Measurements from ENCODE around the gene PPFIA2. TPM values are rescaled to one million over a fixed set of nuclear protein-coding genes. Genes with fewer than 3 reads are reported as not detected.

Gene PPFIA2
- total RNA-seq, 2 donors from 2014 or later = 23.0 to 51.1 TPM

GRCh38 chr12:81779216-81779615, 20.1 kb upstream of the PPFIA2 start:
- TF ChIP-seq CTCF (IDR thresholded peaks at IDR 0.05) = no peak
- DNase-seq (ENCODE audit: low spot score) = no peak
- H3K27ac ChIP-seq = no peak overlapping the region
- H3K36me3 ChIP-seq = no peaks in the 10 kb centered on the region
- no peak for ATAC-seq (ENCODE audit: insufficient number of reproducible peaks, low FRiP score, low read depth)
- H3K4me3 ChIP-seq = no peak overlapping the region
- no peaks in the 10 kb centered on the region for H3K27me3 ChIP-seq (replicated peaks; ENCODE audit: insufficient read depth)
- no peaks in the 10 kb centered on the region for H3K4me1 ChIP-seq (ENCODE audit: control insufficient read depth in 1 of 2, low read depth in 2 of 2)
- no peaks in the 10 kb centered on the region for H3K9me3 ChIP-seq

- H3K4me3 ChIP-seq = no peak overlapping the region
- no peak for TF ChIP-seq CTCF (IDR thresholded peaks at IDR 0.05)
- no peaks in the 10 kb centered on the region for H3K36me3 ChIP-seq
- no peaks in the 10 kb centered on the region for H3K9me3 ChIP-seq
- ATAC-seq (ENCODE audit: insufficient number of reproducible peaks, low FRiP score, low read depth) = no peak
- no peak for DNase-seq (ENCODE audit: low spot score)
- no peaks in the 10 kb centered on the region for H3K4me1 ChIP-seq (ENCODE audit: control insufficient read depth in 1 of 2, low read depth in 2 of 2)
- no peaks in the 10 kb centered on the region for H3K27me3 ChIP-seq (replicated peaks; ENCODE audit: insufficient read depth)
- no peak overlapping the region for H3K27ac ChIP-seq
Observed at GRCh38 chr12:81778719-81779118, 19.6 kb upstream of the PPFIA2 start.

GRCh38 chr12:81758421-81759189, 545 bp downstream of the PPFIA2 start:
- TF ChIP-seq CTCF (IDR thresholded peaks at IDR 0.05) = no peak

GRCh38 chr12:81757731-81758365, 1.3 kb downstream of the PPFIA2 start:
- Histone ChIP-seq H3K27ac (peak overlapping the region; percentile 51 to 53), H3K4me3 (peak overlapping the region; percentile 97), H3K36me3 (no peaks in the 10 kb centered on the region), H3K27me3 (replicated peaks; ENCODE audit: insufficient read depth) (no peaks in the 10 kb centered on the region), H3K9me3 (no peaks in the 10 kb centered on the region), H3K4me1 (ENCODE audit: control insufficient read depth in 1 of 2, low read depth in 2 of 2) (peaks cover 9 to 22% of the 10 kb centered on the region in 2 donors)
- TF ChIP-seq CTCF (IDR thresholded peaks at IDR 0.05) = no peak
- DNase-seq (ENCODE audit: low spot score) (no peak), ATAC-seq (ENCODE audit: insufficient number of reproducible peaks, low FRiP score, low read depth) (no peak)

More at GRCh38 chr12:81758421-81759189, 545 bp downstream of the PPFIA2 start:
- H3K27me3 ChIP-seq (replicated peaks; ENCODE audit: insufficient read depth) = no peaks in the 10 kb centered on the region
- peak; percentile 27 for ATAC-seq (ENCODE audit: insufficient number of reproducible peaks, low FRiP score, low read depth)
- peaks cover 9 to 22% of the 10 kb centered on the region in 2 donors for H3K4me1 ChIP-seq (ENCODE audit: control insufficient read depth in 1 of 2, low read depth in 2 of 2)
- no peaks in the 10 kb centered on the region for H3K36me3 ChIP-seq
- H3K27ac ChIP-seq = peak overlapping the region; percentile 51 to 53
- H3K9me3 ChIP-seq = no peaks in the 10 kb centered on the region
- H3K4me3 ChIP-seq = peak overlapping the region; percentile 97
- no peak for DNase-seq (ENCODE audit: low spot score)

- no peak for ATAC-seq (ENCODE audit: insufficient number of reproducible peaks, low FRiP score, low read depth)
- TF ChIP-seq CTCF (IDR thresholded peaks at IDR 0.05) = no peak
- H3K4me3 ChIP-seq = no peak overlapping the region
Observed at GRCh38 chr12:81729781-81730180, 29.4 kb downstream of the PPFIA2 start.

More at GRCh38 chr12:81729781-81730180, 29.4 kb downstream of the PPFIA2 start:
- DNase-seq (ENCODE audit: low spot score) = no peak
- H3K36me3 ChIP-seq = no peaks in the 10 kb centered on the region
- H3K4me1 ChIP-seq (ENCODE audit: control insufficient read depth in 1 of 2, low read depth in 2 of 2) = no peaks in the 10 kb centered on the region
- no peaks in the 10 kb centered on the region for H3K9me3 ChIP-seq
- H3K27me3 ChIP-seq (replicated peaks; ENCODE audit: insufficient read depth) = no peaks in the 10 kb centered on the region
- H3K27ac ChIP-seq = no peak overlapping the region
